Measurements from ENCODE around the gene RYR1. TPM values are rescaled to one million over a fixed set of nuclear protein-coding genes. Genes with fewer than 3 reads are reported as not detected.

The RYR1 gene
- total and polyA plus RNA-seq, 2 of the 8 experiments (the other 6 are each of a cell fraction or from before 2014, with no cell fraction given): 5.8 to 11.8 TPM

DNA sequence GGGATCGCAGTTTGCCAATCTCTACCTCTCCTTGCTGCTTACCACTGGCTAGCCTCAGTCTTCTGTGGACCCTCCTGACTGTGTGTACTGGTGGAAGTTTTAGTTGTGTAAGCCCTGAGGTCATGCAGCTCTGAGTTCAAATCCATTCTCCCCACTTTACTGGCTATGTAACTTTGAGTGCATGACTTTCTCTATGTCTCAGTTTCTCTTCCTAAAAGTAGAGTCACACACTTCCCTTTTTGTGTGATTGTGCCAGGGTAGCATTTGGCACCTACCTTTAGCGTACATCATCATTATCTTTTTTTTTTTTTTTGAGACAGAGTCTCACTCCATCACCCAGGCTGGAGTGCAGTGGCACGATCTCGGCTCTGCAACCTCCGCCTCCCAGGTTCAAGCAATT is 113.9 kb downstream of the RYR1 start (continued):
- TF ChIP-seq, protein P1, sequence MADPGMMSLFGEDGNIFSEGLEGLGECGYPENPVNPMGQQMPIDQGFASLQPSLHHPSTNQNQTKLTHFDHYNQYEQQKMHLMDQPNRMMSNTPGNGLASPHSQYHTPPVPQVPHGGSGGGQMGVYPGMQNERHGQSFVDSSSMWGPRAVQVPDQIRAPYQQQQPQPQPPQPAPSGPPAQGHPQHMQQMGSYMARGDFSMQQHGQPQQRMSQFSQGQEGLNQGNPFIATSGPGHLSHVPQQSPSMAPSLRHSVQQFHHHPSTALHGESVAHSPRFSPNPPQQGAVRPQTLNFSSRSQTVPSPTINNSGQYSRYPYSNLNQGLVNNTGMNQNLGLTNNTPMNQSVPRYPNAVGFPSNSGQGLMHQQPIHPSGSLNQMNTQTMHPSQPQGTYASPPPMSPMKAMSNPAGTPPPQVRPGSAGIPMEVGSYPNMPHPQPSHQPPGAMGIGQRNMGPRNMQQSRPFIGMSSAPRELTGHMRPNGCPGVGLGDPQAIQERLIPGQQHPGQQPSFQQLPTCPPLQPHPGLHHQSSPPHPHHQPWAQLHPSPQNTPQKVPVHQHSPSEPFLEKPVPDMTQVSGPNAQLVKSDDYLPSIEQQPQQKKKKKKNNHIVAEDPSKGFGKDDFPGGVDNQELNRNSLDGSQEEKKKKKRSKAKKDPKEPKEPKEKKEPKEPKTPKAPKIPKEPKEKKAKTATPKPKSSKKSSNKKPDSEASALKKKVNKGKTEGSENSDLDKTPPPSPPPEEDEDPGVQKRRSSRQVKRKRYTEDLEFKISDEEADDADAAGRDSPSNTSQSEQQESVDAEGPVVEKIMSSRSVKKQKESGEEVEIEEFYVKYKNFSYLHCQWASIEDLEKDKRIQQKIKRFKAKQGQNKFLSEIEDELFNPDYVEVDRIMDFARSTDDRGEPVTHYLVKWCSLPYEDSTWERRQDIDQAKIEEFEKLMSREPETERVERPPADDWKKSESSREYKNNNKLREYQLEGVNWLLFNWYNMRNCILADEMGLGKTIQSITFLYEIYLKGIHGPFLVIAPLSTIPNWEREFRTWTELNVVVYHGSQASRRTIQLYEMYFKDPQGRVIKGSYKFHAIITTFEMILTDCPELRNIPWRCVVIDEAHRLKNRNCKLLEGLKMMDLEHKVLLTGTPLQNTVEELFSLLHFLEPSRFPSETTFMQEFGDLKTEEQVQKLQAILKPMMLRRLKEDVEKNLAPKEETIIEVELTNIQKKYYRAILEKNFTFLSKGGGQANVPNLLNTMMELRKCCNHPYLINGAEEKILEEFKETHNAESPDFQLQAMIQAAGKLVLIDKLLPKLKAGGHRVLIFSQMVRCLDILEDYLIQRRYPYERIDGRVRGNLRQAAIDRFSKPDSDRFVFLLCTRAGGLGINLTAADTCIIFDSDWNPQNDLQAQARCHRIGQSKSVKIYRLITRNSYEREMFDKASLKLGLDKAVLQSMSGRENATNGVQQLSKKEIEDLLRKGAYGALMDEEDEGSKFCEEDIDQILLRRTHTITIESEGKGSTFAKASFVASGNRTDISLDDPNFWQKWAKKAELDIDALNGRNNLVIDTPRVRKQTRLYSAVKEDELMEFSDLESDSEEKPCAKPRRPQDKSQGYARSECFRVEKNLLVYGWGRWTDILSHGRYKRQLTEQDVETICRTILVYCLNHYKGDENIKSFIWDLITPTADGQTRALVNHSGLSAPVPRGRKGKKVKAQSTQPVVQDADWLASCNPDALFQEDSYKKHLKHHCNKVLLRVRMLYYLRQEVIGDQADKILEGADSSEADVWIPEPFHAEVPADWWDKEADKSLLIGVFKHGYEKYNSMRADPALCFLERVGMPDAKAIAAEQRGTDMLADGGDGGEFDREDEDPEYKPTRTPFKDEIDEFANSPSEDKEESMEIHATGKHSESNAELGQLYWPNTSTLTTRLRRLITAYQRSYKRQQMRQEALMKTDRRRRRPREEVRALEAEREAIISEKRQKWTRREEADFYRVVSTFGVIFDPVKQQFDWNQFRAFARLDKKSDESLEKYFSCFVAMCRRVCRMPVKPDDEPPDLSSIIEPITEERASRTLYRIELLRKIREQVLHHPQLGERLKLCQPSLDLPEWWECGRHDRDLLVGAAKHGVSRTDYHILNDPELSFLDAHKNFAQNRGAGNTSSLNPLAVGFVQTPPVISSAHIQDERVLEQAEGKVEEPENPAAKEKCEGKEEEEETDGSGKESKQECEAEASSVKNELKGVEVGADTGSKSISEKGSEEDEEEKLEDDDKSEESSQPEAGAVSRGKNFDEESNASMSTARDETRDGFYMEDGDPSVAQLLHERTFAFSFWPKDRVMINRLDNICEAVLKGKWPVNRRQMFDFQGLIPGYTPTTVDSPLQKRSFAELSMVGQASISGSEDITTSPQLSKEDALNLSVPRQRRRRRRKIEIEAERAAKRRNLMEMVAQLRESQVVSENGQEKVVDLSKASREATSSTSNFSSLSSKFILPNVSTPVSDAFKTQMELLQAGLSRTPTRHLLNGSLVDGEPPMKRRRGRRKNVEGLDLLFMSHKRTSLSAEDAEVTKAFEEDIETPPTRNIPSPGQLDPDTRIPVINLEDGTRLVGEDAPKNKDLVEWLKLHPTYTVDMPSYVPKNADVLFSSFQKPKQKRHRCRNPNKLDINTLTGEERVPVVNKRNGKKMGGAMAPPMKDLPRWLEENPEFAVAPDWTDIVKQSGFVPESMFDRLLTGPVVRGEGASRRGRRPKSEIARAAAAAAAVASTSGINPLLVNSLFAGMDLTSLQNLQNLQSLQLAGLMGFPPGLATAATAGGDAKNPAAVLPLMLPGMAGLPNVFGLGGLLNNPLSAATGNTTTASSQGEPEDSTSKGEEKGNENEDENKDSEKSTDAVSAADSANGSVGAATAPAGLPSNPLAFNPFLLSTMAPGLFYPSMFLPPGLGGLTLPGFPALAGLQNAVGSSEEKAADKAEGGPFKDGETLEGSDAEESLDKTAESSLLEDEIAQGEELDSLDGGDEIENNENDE (IDR thresholded peaks at IDR 0.05; ENCODE audit: insufficient replicate concordance, low read length): no peak
- TF ChIP-seq TEAD4 (IDR thresholded peaks at IDR 0.05; ENCODE audit: low read depth, low read length) (no peak), YY1 (IDR thresholded peaks at IDR 0.05; ENCODE audit: low read depth, low read length) (no peak), EGR1 (IDR thresholded peaks at IDR 0.05; ENCODE audit: borderline replicate concordance, low read depth, low read length) (no peak), CBX5 (IDR thresholded peaks at IDR 0.05; ENCODE audit: low read depth, low read length) (no peak), CBX8 (IDR thresholded peaks at IDR 0.05; ENCODE audit: borderline replicate concordance, low read depth, low read length) (no peak), HDAC6 (IDR thresholded peaks at IDR 0.05; ENCODE audit: low read depth, low read length) (no peak), BACH1 (IDR thresholded peaks at IDR 0.05; ENCODE audit: low read length) (no peak), POLR2A (IDR thresholded peaks at IDR 0.05; ENCODE audit: control extremely low read depth in 1 of 2, low read depth in 2 of 2, low read length in 2 of 2) (no peak)
- TF ChIP-seq, protein P2, sequence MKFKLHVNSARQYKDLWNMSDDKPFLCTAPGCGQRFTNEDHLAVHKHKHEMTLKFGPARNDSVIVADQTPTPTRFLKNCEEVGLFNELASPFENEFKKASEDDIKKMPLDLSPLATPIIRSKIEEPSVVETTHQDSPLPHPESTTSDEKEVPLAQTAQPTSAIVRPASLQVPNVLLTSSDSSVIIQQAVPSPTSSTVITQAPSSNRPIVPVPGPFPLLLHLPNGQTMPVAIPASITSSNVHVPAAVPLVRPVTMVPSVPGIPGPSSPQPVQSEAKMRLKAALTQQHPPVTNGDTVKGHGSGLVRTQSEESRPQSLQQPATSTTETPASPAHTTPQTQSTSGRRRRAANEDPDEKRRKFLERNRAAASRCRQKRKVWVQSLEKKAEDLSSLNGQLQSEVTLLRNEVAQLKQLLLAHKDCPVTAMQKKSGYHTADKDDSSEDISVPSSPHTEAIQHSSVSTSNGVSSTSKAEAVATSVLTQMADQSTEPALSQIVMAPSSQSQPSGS (IDR thresholded peaks at IDR 0.05; ENCODE audit: low read length): no peak
